GM12874 (cell line): ENCODE data around the gene MACROH2A2.

ENCODE experiments used
- TF ChIP-seq, protein P1 (sequence below): IDR thresholded peaks from 2 replicates; pipeline ENCODE4 v1.5.1; 2011; ENCODE audit warnings: low read depth, mild to moderate bottlenecking, control low read depth, low read length, moderate library complexity; ENCODE audit not compliant: insufficient read depth

Gene MACROH2A2

DNA sequence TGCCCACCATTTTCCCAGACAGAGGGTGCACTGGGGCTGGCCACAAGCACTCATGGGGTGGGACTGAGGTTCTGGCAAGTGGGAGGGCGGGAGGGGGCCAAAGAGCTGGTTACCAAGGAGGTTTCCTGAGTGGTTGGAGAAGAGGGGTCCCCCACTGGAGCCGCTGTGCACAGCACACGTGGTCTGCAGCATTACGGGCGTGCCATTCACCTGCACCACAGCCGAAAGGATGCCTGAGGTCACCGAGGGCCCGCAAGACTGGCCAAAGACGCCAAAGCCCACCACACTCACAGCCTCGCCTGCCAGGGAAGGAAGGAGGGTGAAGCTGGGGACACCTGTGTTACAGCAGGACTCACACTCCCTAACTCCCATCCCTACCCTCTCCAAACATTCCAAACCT, 89.9 kb downstream of the MACROH2A2 start:
- TF ChIP-seq, protein P1, sequence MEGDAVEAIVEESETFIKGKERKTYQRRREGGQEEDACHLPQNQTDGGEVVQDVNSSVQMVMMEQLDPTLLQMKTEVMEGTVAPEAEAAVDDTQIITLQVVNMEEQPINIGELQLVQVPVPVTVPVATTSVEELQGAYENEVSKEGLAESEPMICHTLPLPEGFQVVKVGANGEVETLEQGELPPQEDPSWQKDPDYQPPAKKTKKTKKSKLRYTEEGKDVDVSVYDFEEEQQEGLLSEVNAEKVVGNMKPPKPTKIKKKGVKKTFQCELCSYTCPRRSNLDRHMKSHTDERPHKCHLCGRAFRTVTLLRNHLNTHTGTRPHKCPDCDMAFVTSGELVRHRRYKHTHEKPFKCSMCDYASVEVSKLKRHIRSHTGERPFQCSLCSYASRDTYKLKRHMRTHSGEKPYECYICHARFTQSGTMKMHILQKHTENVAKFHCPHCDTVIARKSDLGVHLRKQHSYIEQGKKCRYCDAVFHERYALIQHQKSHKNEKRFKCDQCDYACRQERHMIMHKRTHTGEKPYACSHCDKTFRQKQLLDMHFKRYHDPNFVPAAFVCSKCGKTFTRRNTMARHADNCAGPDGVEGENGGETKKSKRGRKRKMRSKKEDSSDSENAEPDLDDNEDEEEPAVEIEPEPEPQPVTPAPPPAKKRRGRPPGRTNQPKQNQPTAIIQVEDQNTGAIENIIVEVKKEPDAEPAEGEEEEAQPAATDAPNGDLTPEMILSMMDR: no peak

DNA sequence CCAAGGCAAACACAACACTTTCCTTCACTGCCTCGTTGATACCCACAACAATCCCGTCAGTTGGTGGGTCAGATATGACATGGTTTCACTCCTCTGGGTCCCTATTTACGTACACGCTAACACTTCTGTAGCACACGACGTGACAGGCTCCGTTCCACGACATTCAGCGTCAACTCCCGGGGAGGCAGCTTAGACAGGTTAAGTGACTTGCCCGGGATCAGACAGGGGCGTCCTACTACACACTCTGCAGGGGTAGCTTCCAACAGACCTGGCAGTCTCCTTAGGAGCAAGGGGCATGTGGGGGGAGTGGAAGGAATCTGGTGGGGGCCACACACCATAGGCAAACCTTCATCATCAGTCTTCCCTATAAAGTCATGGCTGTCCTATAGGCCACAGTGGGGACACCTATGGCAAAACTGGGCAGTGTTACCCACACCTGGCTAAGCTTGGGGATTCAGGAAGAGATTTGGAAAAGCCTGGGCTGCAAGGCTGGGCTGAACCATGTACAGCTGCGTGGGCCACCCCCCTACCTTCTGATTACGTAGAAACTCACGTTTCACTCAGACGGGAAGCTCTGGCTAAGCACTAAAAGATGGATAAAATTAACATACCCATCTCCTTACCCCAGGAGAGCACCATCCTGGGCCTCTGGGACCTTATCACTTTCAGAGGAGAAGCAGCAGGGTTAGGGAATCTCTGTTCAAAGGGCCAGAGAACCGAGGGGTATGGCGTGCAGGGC, 91.9 kb downstream of the MACROH2A2 start:
- TF ChIP-seq, protein P1: no peak

DNA sequence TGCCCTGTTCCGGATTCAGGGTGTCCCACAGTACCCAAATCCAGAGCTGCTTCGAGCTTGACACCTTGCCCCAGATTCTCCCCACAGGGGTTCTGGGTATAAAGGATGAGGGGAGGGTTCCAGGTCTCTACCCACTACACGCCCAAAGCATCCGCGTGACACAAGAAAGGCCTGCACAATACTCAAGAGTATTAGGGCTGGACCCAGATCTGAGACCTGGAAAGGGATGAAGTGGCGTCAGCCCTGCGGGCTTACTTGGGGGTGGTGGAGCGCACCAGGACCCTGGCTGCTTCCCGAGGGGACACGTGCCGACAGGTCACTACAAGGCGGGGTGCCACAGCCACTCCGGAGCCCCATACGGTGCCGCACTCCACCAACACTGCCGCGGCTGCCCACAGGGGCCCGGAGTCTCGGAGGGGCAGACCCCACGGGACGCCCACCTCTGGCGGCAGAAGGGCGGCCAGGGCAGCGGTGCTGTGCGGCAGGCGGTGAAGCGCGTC, 92.6 kb downstream of the MACROH2A2 start:
- TF ChIP-seq, protein P1: no peak

DNA sequence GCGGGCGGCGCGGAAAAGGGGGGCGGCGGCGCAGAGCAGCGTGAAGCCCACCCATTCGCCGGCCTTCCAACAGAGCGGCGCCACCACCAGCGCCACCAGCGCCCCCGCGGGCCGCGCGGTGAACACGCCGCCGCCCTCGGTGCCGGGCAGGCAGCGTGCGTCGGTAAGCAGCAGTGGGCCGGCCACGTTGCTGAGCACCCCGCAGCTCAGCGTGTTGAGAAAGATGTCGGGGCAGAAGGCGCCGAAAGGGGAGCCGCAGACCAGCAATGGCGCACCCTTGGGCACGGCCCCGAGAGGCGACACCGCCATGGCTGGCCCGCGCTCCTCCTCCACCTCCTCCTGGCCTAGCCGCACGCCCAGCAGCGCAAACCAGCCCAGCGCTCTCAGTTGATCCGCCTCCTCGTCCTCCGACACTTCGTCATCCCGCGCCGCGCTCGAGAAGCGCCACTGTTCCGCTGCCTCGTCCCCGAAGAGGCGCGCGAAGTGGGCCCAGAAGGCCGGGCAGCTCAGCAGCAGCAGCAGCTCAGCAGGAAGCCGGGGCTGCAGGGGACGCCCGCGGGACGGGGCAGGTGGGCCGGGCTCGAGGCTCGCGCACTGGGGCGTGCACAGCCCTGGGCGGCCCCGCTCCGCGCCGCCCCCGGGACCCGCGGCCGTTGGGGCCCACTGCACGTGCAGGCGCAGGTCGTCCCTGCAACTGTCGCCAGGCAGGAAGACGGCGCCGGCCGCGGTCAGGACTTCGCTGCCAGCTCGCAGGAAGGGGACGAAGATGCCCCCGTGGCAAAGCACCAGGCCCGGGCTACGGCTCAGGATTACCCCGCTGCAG, 93.2 kb downstream of the MACROH2A2 start:
- TF ChIP-seq, protein P1: peak; percentile 70

DNA sequence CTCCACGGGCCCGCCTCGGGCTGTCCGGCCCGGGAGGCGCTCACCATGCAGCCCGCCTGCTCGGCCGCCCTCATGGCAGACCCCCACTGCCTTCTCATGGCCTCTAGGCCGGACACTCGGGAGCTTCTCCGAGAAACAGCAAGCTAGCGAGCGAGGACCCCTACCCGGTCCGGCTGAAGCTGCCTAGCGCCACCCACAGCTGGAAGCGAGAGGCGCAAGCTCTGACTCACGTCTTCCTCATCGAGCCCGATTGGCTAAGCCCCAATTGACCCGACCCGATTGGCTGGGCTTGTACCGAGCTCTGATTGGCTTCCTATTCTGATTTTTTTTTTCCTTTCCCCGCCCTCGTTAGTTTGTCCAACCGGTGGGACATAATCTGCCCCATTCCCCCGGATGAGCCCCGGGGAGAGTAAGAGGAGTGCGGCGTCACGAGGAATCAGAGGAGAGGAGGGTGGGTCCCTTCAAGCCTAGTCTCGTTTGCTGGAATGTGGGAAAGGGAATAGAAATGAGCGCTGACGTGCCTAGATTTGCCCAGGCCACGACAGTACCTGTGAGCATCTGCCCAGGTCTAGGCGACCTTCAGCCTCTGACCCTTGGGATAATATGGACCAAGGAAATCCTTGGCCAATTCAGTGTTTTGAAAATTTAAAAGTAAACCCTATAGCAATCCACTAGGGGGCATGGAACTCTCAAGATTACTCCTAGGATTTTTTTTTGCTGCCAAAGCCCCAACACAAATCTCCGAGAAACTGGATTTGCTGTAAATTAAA, 94.0 kb downstream of the MACROH2A2 start, which contains the start of gene TYSND1:
TSS of gene TYSND1 (minus strand) at position 212 of the 770 bp plus-strand sequence. CDS start at position 98, 114 bp downstream.
- TF ChIP-seq, protein P1: peak; percentile 93

DNA sequence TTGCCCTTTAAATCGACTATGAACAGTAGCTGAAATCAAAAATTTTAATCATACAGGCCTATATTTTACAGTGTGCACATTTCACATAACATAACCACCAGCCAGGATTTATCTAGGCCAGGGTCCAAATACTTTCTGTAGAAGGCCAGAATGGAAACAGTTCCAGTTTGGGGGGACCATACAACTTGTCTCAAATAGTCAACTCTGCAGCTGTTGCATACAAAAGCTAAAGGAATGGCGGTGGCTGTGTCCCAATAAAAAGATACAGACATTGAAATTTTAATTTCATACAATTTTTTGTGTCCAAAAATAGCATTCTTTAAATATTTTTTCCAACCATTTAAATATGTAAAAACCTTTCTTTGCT, 94.6 kb downstream of the MACROH2A2 start:
- TF ChIP-seq, protein P1: no peak

DNA sequence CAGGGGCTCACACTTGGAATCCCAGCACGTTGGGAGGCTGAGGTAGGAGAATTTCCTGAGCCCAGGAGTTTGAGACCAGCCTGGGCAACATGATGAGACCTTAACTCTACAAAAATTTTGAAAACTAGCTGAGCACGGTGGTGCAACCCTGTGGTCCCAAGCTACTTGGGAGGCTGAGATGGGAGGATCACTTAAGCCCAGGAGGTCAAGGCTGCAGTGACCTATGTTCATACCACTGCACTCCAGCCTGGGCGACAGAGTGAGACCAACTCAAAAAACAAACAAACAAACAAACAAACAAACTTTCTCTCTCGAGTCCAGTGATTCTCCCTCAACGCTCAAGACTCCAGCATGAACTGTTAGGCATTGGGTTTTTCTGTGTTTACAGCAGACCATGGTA, 95.9 kb downstream of the MACROH2A2 start:
- TF ChIP-seq, protein P1: no peak
